ENCODE measurements around the gene MCF2L2.

- TF ChIP-seq EP300 (IDR thresholded peaks at IDR 0.05): no peak
- no peak for TF ChIP-seq CTCF (IDR thresholded peaks at IDR 0.05)
These were observed 173.1 kb downstream of the MCF2L2 start for GRCh38 chr3:183255348-183255730.
